Fibroblast of lung (primary cell): ENCODE measurements around the gene ANKRD17. TPM values are rescaled to one million over a fixed set of nuclear protein-coding genes. Genes with fewer than 3 reads are reported as not detected.

ENCODE experiments used
- DNase-seq, 2 donors: peaks; one replicate each; pipeline versions ENCODE4 v3.0.0 to v3.0.0-alpha.2; 2010; ENCODE audit warnings: low read depth in 2 of 2
- H2AFZ ChIP-seq: 2 replicates; pipeline ENCODE4 v1.5.1; 2012; ENCODE audit warnings: low read length, control low read depth, inconsistent platforms
- H3K27ac ChIP-seq: 2 replicates; pipeline ENCODE4 v1.5.1; 2011; ENCODE audit warnings: low read length, control low read depth; ENCODE audit not compliant: insufficient read depth
- H3K27me3 ChIP-seq: 2 replicates; pipeline ENCODE4 v1.5.1; 2011; ENCODE audit warnings: mild to moderate bottlenecking, low read length; ENCODE audit not compliant: control insufficient read depth, insufficient read depth
- H3K36me3 ChIP-seq: 2 replicates; pipeline ENCODE4 v1.5.1; 2011; ENCODE audit warnings: low read length; ENCODE audit not compliant: control insufficient read depth, insufficient read depth
- H3K4me1 ChIP-seq: 2 replicates; pipeline ENCODE4 v1.5.1; 2011; ENCODE audit warnings: low read length; ENCODE audit not compliant: control insufficient read depth, insufficient read depth; ENCODE audit errors: extremely low read depth
- H3K4me2 ChIP-seq: 2 replicates; pipeline ENCODE4 v1.5.1; 2011; ENCODE audit warnings: low read length, control low read depth; ENCODE audit not compliant: insufficient read depth; ENCODE audit errors: extremely low read depth
- H3K4me3 ChIP-seq, 4 experiments: fragments of 200-600 bp in 1 of 4; sonication (generic) in 1 of 4; replicated peaks in 1 of 4; 2 replicates each; pipeline ENCODE4 v1.5.1; 2011 to 2016; ENCODE audit warnings: low read length in 4 of 4, low read depth in 3 of 4, mild to moderate bottlenecking in 3 of 4, control low read depth in 2 of 4, inconsistent platforms in 1 of 4, mixed read lengths in 1 of 4; ENCODE audit not compliant: insufficient read depth in 1 of 4; ENCODE audit errors: control extremely low read depth in 1 of 4
- H3K79me2 ChIP-seq: 2 replicates; pipeline ENCODE4 v1.5.1; 2012; ENCODE audit warnings: mild to moderate bottlenecking, low read length, inconsistent platforms; ENCODE audit not compliant: control insufficient read depth, insufficient read depth
- H3K9ac ChIP-seq: 2 replicates; pipeline ENCODE4 v1.5.1; 2011; ENCODE audit warnings: mild to moderate bottlenecking, low read length, control low read depth; ENCODE audit not compliant: insufficient read depth
- H3K9me3 ChIP-seq: 2 replicates; pipeline ENCODE4 v1.5.1; 2012; ENCODE audit warnings: low read depth, low read length; ENCODE audit not compliant: control insufficient read depth, insufficient read depth
- H4K20me1 ChIP-seq: 2 replicates; pipeline ENCODE4 v1.5.1; 2011; ENCODE audit warnings: low read length; ENCODE audit not compliant: control insufficient read depth, insufficient read depth; ENCODE audit errors: extremely low read depth
- CTCF ChIP-seq, 2 donors: IDR thresholded peaks in 1 of 2; conservative IDR thresholded peaks in 1 of 2; 1 replicate in 1 of 2; 2 replicates in 1 of 2; pipeline ENCODE4 v1.5.1; 2011 to 2012; ENCODE audit warnings: low read length in 2 of 2, control low read depth in 1 of 2, inconsistent platforms in 1 of 2, low read depth in 1 of 2, mild to moderate bottlenecking in 1 of 2
- EZH2 ChIP-seq: IDR thresholded peaks from 2 replicates; pipeline ENCODE4 v1.5.1; 2012; ENCODE audit warnings: low read length, control low read depth, mild to moderate bottlenecking; ENCODE audit errors: missing control alignments
- polyA plus RNA-seq, 2 donors: library from polyadenylated mRNA; depleted of rRNA in 1 of 2; stranded (reverse) in 1 of 2; unstranded in 1 of 2; fragments of >200 nt; gene quantifications; 2 replicates each; pipeline ENCODE4 v1.2.1, GENCODE V29; 2011 to 2012; ENCODE audit warnings: missing spikeins in 1 of 2
- total RNA-seq: library from RNA; depleted of rRNA; stranded (reverse); fragments of >200 nt; gene quantifications from 2 replicates; pipeline ENCODE4 v1.2.1, GENCODE V29; 2014

ANKRD17 gene
- total and polyA plus RNA-seq, 2 donors (not counting 1 experiment from before 2014, with no cell fraction given), result 46.2 to 54.6 TPM

- DNase-seq, result no peak
- Histone ChIP-seq H3K36me3 (peaks cover 7% of the 10 kb centered on the region), H3K9me3 (no peaks in the 10 kb centered on the region), H3K9ac (no peak overlapping the region), H2AFZ (no peak overlapping the region), H3K27me3 (no peaks in the 10 kb centered on the region), H3K27ac (no peak overlapping the region), H3K4me1 (no peaks in the 10 kb centered on the region), H3K4me2 (no peak overlapping the region), H4K20me1 (no peaks in the 10 kb centered on the region), H3K4me3 (no peak overlapping the region), H3K79me2 (peaks cover 6% of the 10 kb centered on the region)
- TF ChIP-seq EZH2, result no peak
- no peak for TF ChIP-seq CTCF (conservative IDR thresholded peaks at IDR 0.05 in 1 of 2, IDR thresholded peaks at IDR 0.05 in 1 of 2; ENCODE audit: low read depth in 1 of 2, low read length in 2 of 2)
Measured at GRCh38 chr4:73087871-73088270, 170.7 kb downstream of the ANKRD17 start.

GRCh38 chr4:73086095-73086868 lies 172.3 kb downstream of the ANKRD17 start:
- H3K36me3 ChIP-seq, result peaks cover 4% of the 10 kb centered on the region
- no peaks in the 10 kb centered on the region for H3K27me3 ChIP-seq
- no peaks in the 10 kb centered on the region for H3K4me1 ChIP-seq
- TF ChIP-seq EZH2, result no peak
- no peak for TF ChIP-seq CTCF (conservative IDR thresholded peaks at IDR 0.05 in 1 of 2, IDR thresholded peaks at IDR 0.05 in 1 of 2; ENCODE audit: low read depth in 1 of 2, low read length in 2 of 2)
- H3K9ac ChIP-seq, result no peak overlapping the region
- H3K4me2 ChIP-seq, result peak overlapping the region; percentile 25
- no peaks in the 10 kb centered on the region for H3K9me3 ChIP-seq
- H3K4me3 ChIP-seq, result peak overlapping the region in 1 of 4 experiments; percentile 3
- no peaks in the 10 kb centered on the region for H4K20me1 ChIP-seq
- peak in 1 of 2 donors; percentile 6 for DNase-seq
- H3K27ac ChIP-seq, result no peak overlapping the region
- no peak overlapping the region for H2AFZ ChIP-seq
- peaks cover 6% of the 10 kb centered on the region for H3K79me2 ChIP-seq

DNA sequence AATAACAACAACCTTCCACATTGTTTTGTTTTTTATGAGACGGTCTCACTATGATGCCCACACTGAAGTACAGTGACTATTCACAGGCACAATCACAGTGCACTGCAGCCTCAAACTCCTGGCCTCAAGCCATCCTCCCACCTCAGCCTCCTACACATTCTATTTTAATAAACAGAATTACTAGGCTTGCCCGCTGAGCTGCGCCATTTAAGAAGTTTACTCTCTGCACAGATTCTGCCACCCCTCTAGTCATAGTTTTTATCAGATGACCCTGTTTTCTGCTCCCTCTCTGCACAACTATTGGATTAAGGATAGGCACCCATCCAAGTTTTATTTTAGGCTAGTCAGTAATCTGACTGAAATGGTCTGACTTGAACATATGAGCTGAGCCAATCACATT lies 177.8 kb downstream of the ANKRD17 start:
- no peak overlapping the region for H3K4me3 ChIP-seq
- no peak overlapping the region for H3K9ac ChIP-seq
- H3K36me3 ChIP-seq, result peaks cover 2% of the 10 kb centered on the region
- H3K27me3 ChIP-seq, result no peaks in the 10 kb centered on the region
- H3K4me2 ChIP-seq, result no peak overlapping the region
- no peaks in the 10 kb centered on the region for H4K20me1 ChIP-seq
- H3K79me2 ChIP-seq, result no peaks in the 10 kb centered on the region
- H3K27ac ChIP-seq, result no peak overlapping the region
- H2AFZ ChIP-seq, result no peak overlapping the region
- peak in 1 of 2 donors; percentile 32 for DNase-seq
- H3K4me1 ChIP-seq, result no peaks in the 10 kb centered on the region
- H3K9me3 ChIP-seq, result no peaks in the 10 kb centered on the region
- TF ChIP-seq CTCF (conservative IDR thresholded peaks at IDR 0.05 in 1 of 2, IDR thresholded peaks at IDR 0.05 in 1 of 2; ENCODE audit: low read depth in 1 of 2, low read length in 2 of 2), result no peak
- TF ChIP-seq EZH2, result no peak
